GM19025 (cell line): ENCODE data around the gene CCNC.
A peak's percentile ranks its signal among the peaks of the same experiment; 100 is the strongest.

ENCODE experiments used
- ATAC-seq: cut with Tn5 transposase; IDR thresholded peaks from one replicate; pipeline ENCODE4 v1.9.1; 2021; ENCODE audit warnings: mild to moderate bottlenecking, low read depth, moderate library complexity; ENCODE audit not compliant: unreplicated experiment

CCNC gene

DNA sequence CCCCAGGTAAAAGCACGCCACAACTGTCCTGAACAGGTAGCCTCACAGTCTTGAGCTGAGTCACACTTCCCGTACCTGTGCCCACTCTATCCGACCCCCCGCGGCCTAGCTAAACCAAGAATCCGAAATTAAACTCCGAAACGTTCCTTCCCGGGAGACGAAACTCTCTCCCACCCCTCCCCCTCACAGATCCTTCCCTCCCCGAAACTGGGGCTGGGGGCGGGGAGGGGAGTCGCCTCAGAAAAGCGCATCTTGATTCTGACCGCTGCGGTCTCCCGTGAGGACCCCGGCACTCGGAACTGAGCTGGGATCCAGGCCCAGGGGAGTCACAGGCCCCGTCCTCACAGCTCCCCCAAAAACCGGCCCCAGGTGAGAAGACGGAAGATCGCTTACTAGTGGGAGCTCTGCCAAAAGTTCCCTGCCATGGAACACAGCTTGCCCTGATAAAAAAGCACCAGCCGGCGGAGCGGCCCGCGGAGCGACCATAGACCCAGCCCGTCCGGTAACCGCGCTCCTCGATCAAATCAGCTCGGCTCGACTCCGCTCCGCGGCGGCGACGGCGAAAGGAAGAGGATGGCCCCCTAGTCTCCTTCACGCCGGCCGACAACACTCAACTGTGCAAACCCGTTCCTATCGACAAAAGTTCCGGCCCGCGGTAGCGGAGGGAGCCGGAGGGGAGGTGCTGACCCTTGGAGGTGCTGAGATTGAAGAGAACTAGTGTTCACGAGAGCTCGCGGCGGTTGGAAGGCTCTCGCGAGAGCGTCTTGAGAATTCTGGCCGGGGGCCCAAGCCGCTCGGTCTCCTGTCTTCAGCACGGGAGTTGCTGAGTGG lies at the start of gene CCNC:
TSS of gene CCNC (minus strand) at position 558 of the 831 bp plus-strand sequence. CDS start at position 425, 133 bp downstream.
- peak; percentile 99 for ATAC-seq

DNA sequence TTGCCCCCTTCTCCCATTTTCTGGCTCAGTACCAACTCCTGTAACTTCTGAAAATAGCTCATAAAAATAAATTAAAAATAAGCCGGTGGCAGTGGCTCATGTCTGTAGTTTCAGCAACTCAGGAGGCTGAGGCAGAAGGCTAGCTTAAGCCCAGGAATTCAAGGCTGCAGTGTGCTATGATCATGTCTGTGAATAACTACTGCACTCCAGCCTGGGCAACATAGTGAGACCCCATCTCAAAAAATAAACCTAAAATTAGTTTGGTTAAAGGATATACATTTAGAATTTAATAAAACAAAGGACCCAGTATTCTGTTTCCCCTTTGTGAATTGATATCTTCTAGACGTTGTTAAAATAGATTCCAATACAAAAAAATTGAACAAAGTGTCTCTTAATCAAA lies 48.7 kb upstream of the CCNC start:
- ATAC-seq, result no peak

DNA sequence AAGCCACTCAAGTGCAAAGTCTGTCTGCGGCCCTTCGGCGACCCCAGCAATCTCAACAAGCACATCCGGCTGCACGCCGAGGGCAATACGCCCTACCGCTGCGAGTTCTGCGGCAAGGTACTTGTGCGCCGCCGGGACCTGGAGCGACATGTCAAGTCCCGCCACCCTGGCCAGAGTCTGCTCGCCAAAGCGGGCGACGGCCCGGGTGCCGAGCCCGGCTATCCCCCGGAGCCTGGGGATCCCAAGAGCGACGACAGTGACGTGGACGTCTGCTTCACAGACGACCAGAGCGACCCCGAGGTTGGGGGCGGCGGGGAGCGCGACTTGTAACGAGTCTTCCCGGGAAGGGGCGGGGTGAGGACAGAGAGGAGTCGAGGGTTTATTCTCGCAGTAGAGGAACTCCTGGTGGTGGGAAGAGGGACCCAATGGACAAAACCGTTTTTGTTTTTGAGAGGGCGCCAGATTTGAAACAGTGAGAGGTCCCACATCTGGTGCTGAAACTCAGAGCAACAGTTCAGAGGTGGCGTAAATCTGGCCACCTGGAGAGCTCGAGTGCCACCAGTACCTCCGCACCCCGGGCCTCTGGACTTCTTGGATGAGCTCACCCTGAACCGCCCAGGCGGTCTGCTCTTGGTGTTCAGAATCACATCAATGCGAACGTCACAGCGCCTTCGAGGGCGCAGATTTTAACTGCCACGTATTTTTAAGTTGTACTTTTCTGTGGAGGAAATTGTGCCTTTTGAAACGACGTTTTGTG lies 46.1 kb upstream of the CCNC start:
- ATAC-seq, result peak; percentile 1

DNA sequence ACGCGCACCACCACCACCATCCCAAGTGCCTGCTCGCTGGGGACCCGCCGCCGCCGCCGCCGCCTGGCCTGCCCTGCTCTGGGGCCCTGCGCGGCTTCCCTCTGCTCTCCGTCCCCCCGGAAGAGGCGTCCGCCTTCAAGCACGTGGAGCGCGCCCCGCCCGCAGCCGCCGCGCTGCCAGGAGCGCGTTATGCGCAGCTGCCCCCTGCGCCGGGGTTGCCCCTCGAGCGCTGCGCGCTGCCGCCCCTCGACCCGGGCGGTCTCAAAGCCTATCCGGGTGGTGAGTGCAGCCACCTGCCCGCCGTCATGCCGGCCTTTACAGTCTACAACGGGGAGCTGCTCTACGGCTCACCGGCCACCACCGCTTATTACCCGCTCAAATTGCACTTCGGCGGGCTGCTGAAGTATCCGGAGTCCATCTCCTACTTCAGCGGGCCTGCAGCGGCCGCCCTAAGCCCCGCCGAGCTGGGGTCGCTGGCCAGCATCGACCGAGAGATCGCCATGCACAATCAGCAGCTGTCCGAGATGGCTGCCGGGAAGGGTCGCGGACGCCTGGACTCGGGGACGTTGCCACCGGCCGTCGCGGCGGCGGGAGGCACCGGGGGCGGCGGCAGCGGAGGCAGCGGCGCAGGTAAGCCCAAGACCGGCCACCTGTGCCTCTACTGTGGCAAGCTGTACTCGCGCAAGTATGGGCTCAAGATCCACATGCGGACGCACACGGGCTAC lies 45.4 kb upstream of the CCNC start:
- ATAC-seq, result peak; percentile 64

DNA sequence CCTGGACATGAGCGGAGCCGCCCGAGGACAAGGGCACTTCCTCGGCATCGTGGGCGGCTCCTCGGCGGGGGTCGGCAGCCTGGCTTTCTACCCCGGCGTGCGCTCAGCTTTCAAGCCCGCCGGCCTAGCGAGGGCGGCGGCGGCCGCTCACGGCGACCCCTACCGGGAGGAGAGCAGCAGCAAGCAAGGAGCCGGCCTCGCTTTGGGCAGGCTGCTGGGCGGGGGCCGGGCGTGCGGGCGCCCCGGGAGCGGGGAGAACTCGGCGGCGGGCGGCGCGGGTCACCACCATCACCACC lies 44.9 kb upstream of the CCNC start:
- ATAC-seq, result peak; percentile 66

DNA sequence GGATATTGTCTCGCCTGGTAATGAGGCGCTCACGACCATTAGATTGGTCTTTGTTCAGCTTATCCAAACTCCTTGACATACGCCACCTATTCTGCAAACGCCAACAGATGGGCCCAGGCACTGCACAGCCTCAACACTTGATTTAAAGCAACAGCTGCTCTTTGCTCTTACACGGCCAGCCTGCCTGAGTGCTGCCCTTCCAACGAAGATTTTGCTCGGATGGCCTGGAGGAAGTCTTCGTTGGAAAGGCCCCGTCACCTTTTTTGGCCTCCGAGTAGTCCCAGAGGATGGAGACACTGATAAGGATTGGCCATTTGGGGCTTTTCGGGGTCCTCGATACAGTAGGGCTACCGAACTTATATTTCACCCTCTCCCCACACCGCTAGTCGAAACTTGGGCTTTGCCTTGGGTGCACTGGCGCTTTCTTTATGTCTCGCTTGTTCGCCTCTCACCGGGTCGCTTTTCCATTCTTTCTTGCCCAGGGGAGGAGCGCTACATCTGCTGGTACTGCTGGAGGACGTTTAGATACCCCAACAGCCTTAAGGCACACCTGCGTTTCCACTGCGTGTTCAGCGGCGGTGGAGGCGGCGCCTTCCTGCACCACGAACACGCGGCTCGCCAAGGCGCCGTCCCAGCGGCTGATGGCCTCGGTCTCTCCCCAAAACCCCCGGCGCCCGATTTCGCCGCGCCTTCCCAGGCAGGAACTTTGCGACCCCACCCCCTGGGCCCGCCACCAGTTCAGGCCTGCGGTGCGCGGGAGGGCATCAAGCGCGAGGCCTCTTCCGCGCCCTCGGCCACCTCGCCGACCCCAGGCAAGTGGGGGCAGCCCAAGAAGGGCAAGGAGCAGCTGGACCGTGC lies 44.3 kb upstream of the CCNC start:
- ATAC-seq, result no peak

DNA sequence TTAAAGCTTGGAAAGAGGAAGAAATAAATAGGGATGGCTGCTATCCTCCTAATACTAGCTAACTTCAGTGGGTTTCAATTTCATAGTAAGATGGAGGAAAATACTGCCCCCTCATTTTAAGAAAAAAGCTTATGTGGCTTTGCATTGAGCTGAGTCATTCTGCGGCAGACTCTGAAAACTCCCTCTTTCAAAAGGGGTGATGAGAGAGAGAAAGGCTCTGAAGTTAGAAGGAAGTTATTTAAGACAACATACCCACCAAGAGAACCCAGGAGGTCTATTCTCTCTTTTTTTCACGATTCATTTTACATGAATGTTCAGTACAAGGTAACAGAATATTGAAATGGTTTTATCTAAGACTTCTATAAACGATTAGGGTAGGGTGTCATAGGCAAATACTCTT lies 42.7 kb upstream of the CCNC start:
- peak; percentile 46 for ATAC-seq

DNA sequence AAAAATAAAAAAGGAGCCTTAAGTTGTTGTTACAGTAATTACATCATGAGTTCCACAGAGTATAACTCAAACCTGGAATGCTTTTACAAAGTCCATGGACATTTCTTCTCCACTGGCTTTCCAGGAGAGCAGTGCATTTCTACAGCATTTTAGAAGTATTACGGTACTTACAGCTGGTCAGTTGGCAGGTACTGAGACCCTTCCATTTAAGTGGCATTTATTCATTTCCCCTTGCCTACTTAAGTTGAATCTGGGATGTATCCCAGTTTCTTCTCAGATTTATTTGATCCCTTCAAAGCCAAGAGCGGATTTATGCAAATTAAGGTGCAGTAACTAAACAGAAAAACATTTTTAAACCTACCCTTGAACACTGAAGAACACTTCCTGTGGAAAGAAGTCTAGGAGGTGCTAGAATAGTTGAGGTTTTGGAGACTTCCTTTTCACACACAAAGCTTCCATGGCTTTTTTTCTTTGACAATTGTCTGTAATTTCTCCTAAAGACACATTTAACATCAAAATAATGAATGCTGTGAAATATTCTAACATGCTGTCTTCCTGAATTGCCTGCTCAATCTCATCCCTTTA lies 41.5 kb upstream of the CCNC start:
- no peak for ATAC-seq

DNA sequence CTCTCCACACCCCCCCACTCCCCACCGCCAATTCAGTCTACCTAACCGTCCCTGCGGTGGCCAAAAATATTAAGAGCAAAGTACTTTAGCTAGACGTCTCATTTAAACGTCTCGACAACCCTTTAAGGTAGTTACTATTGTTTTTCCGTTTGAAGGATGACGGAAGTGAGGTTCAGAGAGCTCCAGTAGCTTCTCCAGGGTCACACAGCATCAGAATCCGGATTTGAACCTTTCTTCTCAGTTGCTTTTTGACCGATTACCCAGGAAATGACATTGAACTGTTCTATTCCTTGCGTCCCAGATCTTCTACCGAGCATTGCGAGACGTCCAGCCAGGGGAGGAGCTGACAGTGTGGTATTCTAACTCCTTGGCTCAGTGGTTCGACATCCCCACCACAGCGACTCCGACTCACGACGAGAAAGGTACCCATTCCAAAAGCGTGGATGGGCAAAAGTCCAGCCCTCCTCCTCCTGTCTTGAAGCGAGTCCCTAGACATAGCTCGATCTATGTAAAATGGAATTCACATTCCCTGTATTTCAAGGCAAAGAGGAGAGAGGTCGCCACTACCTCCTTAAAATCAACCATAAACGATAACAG lies 40.5 kb upstream of the CCNC start:
- no peak for ATAC-seq

- ATAC-seq, result no peak
Measured at GRCh38 chr6:99608059-99608885, 39.8 kb upstream of the CCNC start.

GRCh38 chr6:99607416-99608036 lies 39.1 kb upstream of the CCNC start:
- ATAC-seq, result no peak

GRCh38 chr6:99606656-99607415 lies 38.4 kb upstream of the CCNC start, which contains the start of gene PRDM13:
TSS of gene PRDM13 (plus strand) at chr6:99606833. CDS start at chr6:99607035, 202 bp downstream.
- no peak for ATAC-seq

DNA sequence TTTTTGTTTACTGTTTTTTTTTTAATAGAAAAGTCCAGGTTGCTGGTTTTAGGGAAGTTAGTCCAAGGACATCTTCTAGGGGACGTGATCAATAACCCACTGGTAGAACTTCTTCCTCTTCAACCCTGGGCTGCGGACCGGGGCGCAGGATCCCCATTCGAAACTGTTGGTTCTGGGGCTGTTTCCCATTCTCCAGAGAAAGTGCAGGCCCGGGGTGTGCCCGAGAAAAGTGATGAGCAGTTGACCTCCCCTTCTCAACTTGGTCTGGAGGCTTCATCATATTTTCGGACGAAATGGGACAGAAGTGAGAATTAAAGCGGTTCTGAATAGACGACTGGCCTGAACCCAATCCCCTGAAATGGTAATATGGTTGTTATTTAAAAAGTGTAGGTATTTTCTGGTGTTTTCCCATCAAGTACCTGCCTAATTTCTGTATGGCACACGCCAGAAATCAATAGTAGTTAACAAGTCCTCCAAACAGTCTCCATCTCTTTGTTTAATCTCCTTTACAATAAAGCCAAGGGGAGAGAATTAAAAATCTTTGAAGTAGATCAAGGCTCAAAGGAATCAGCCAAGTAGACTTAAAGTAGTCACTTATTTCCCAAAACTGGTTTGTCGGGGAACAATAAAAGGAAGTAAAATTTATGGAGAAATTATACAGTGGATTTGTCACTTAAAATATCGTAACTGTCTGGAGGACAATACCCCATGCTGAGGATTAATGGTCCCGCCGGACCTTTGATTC lies 37.6 kb upstream of the CCNC start:
- no peak for ATAC-seq

DNA sequence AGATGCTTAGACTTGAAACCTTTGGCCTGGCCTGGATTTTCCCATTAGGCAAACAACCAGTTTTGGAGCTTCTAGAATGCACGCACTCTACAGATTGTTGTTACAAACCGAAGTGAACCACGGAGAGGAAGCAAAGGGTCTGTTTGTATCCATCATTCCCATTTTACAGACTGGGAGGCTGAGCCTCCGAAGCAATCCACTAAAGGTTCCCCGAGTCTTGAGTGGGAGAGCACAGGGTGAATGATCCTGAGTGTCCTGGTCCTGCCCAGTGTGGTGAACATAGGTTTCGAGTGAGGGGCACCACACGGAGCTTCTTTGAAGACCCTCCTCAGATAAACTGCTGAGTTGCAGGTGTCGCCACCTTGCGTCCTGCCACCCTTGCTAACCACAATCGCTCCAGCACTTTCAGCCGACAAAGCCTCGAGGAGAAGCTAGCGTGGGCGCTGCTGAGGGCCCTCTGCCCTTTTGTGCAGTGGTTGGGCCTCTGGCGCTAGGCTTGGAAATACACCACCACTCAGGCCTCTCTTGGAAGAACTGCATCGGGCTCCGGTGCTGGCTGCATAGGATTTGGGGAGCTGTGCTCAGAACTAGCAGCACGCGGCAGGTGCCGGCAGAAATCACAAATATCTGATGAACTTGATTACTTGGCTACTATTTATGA lies 36.7 kb upstream of the CCNC start:
- ATAC-seq, result no peak

GRCh38 chr6:99604166-99605073 lies 36.0 kb upstream of the CCNC start:
- no peak for ATAC-seq
